ENCODE results near the gene LYPD5.

The LYPD5 gene

DNA sequence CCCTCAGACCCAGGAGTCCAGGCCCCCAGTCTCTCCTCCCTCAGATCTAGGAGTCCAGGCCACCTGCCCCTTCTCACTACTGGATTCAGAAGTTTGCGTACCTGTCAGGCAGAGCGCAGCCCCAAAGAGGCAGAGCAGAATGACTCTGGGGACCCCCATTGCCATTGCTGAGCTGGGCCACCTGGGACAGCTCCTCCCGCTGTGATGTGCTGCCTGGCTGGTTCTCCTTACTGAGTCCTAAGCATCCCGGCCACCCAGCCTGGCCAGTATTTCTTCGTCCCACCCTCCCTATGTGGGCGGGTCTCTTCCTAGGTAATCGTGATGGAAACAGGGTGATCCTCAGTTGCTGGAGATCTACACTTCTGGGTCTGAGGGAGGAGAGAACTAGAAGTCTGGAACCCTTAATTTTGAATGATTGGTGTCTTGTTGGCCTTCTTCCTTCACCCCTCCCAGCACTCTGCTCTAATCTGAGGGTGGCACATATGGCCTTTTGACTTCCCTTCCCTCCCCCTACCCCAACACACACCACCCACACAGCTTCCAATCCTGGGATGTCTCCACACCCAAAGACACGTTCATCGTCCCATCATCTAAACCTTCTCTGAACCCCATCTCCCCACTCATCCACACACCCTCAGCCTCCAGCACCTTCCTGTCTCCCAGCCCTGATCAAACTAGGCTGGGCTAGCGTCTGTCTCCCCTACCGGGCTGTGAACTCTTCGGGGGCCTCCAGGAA lies at the start of gene LYPD5:
TSS of gene LYPD5 (minus strand) at position 232 of the 736 bp plus-strand sequence. CDS start at position 165, 67 bp downstream.
- no peak within 1 kb of the TSS for H2AFZ ChIP-seq (ENCODE audit: low read depth, low read length)
- no peak within 1 kb of the TSS for H3K27ac ChIP-seq (ENCODE audit: low read length)
- no peak for TF ChIP-seq CTCF (IDR thresholded peaks at IDR 0.05; ENCODE audit: borderline replicate concordance, extremely low read depth, low read length, poor library complexity, severe bottlenecking)
- TF ChIP-seq EZH2 (IDR thresholded peaks at IDR 0.05; ENCODE audit: borderline replicate concordance, low read depth, low read length, severe bottlenecking), result no peak
- no peaks in the 10 kb centered on the region for H3K79me2 ChIP-seq (ENCODE audit: insufficient read depth, low read length)
- DNase-seq (no peak), ATAC-seq (ENCODE audit: insufficient read depth, low read depth) (no peak)
- H4K20me1 ChIP-seq (ENCODE audit: insufficient read depth, low read length), result no peaks in the 10 kb centered on the region
- no peaks in the 10 kb centered on the region for H3K9me3 ChIP-seq (ENCODE audit: insufficient read depth, low read length, severe bottlenecking)
- no peaks in the 10 kb centered on the region for H3K4me1 ChIP-seq (ENCODE audit: insufficient read depth, low read length)
- no peak within 1 kb of the TSS for H3K4me3 ChIP-seq (ENCODE audit: low read depth in 1 of 2, low read length in 2 of 2)
- H3K27me3 ChIP-seq (ENCODE audit: insufficient read depth, low read length, poor library complexity), result no peaks in the 10 kb centered on the region
- H3K36me3 ChIP-seq (ENCODE audit: insufficient read depth, low read length), result no peaks in the 10 kb centered on the region
- H3K9ac ChIP-seq (ENCODE audit: low read depth, low read length), result no peak within 1 kb of the TSS
- H3K4me2 ChIP-seq (ENCODE audit: insufficient read depth, low read length), result no peak within 1 kb of the TSS

GRCh38 chr19:43848821-43849220 lies 46.6 kb upstream of the LYPD5 start:
- TF ChIP-seq CTCF (IDR thresholded peaks at IDR 0.05; ENCODE audit: borderline replicate concordance, extremely low read depth, low read length, poor library complexity, severe bottlenecking) (no peak), EZH2 (IDR thresholded peaks at IDR 0.05; ENCODE audit: borderline replicate concordance, low read depth, low read length, severe bottlenecking) (no peak)
- H3K79me2 ChIP-seq (ENCODE audit: insufficient read depth, low read length), result no peaks in the 10 kb centered on the region
- H2AFZ ChIP-seq (ENCODE audit: low read depth, low read length), result no peak overlapping the region
- no peak overlapping the region for H3K4me2 ChIP-seq (ENCODE audit: insufficient read depth, low read length)
- H3K27me3 ChIP-seq (ENCODE audit: insufficient read depth, low read length, poor library complexity), result no peaks in the 10 kb centered on the region
- H3K36me3 ChIP-seq (ENCODE audit: insufficient read depth, low read length), result peaks cover 27% of the 10 kb centered on the region; the same call in 1 of the 2 replicates
- H4K20me1 ChIP-seq (ENCODE audit: insufficient read depth, low read length), result no peaks in the 10 kb centered on the region
- DNase-seq, result no peak
- no peak overlapping the region for H3K4me3 ChIP-seq (ENCODE audit: low read depth in 1 of 2, low read length in 2 of 2)
- no peaks in the 10 kb centered on the region for H3K4me1 ChIP-seq (ENCODE audit: insufficient read depth, low read length)
- no peak overlapping the region for H3K27ac ChIP-seq (ENCODE audit: low read length)
- no peak overlapping the region for H3K9ac ChIP-seq (ENCODE audit: low read depth, low read length)
- H3K9me3 ChIP-seq (ENCODE audit: insufficient read depth, low read length, severe bottlenecking), result peaks cover 38% of the 10 kb centered on the region
- ATAC-seq (ENCODE audit: insufficient read depth, low read depth), result no peak

GRCh38 chr19:43847884-43848283 lies 45.6 kb upstream of the LYPD5 start:
- Histone ChIP-seq H2AFZ (ENCODE audit: low read depth, low read length) (no peak overlapping the region), H3K27ac (ENCODE audit: low read length) (no peak overlapping the region), H3K9me3 (ENCODE audit: insufficient read depth, low read length, severe bottlenecking) (peaks cover 41% of the 10 kb centered on the region), H3K9ac (ENCODE audit: low read depth, low read length) (no peak overlapping the region), H3K4me2 (ENCODE audit: insufficient read depth, low read length) (no peak overlapping the region), H3K4me1 (ENCODE audit: insufficient read depth, low read length) (no peaks in the 10 kb centered on the region), H3K79me2 (ENCODE audit: insufficient read depth, low read length) (no peaks in the 10 kb centered on the region), H3K27me3 (ENCODE audit: insufficient read depth, low read length, poor library complexity) (no peaks in the 10 kb centered on the region), H3K36me3 (ENCODE audit: insufficient read depth, low read length) (peaks cover 31% of the 10 kb centered on the region; the same call in 1 of the 2 replicates), H3K4me3 (ENCODE audit: low read depth in 1 of 2, low read length in 2 of 2) (no peak overlapping the region), H4K20me1 (ENCODE audit: insufficient read depth, low read length) (no peaks in the 10 kb centered on the region)
- no peak for ATAC-seq (ENCODE audit: insufficient read depth, low read depth)
- TF ChIP-seq EZH2 (IDR thresholded peaks at IDR 0.05; ENCODE audit: borderline replicate concordance, low read depth, low read length, severe bottlenecking) (no peak), CTCF (IDR thresholded peaks at IDR 0.05; ENCODE audit: borderline replicate concordance, extremely low read depth, low read length, poor library complexity, severe bottlenecking) (no peak)
- no peak for DNase-seq

All from DND-41 (cell line).